ENCODE data around the gene BTBD1. TPM values are rescaled to one million over a fixed set of nuclear protein-coding genes. Genes with fewer than 3 reads are reported as not detected.

Gene BTBD1
- total RNA-seq, 2 donors from 2014 or later, result 116 to 206 TPM

- no peaks in the 10 kb centered on the region for H3K27me3 ChIP-seq
- no peak for DNase-seq (ENCODE audit: low spot score)
- H3K36me3 ChIP-seq, result no peaks in the 10 kb centered on the region
- H3K27ac ChIP-seq, result no peak overlapping the region
- H3K4me3 ChIP-seq, result no peak overlapping the region
- no peak for TF ChIP-seq CTCF (IDR thresholded peaks at IDR 0.05)
- no peaks in the 10 kb centered on the region for H3K9me3 ChIP-seq
- peaks cover 0 to 73% of the 10 kb centered on the region in 2 donors for H3K4me1 ChIP-seq
Observed at GRCh38 chr15:83061680-83062079, 5.4 kb downstream of the BTBD1 start.

- H3K4me3 ChIP-seq, result no peak overlapping the region
- H3K36me3 ChIP-seq, result peaks cover 27% of the 10 kb centered on the region
- H3K27ac ChIP-seq, result peak overlapping the region in 1 of 2 donors; percentile 66
- no peaks in the 10 kb centered on the region for H3K9me3 ChIP-seq
- H3K27me3 ChIP-seq, result no peaks in the 10 kb centered on the region
- no peak for TF ChIP-seq CTCF (IDR thresholded peaks at IDR 0.05)
- peaks cover 0 to 46% of the 10 kb centered on the region in 2 donors for H3K4me1 ChIP-seq
- DNase-seq (ENCODE audit: low spot score), result no peak
Observed at GRCh38 chr15:83057696-83058376, 9.2 kb downstream of the BTBD1 start.

- Histone ChIP-seq H3K27me3 (no peaks in the 10 kb centered on the region), H3K27ac (peak overlapping the region in 1 of 2 donors; percentile 66), H3K36me3 (peaks cover 27% of the 10 kb centered on the region), H3K9me3 (no peaks in the 10 kb centered on the region), H3K4me1 (peaks cover 0 to 38% of the 10 kb centered on the region in 2 donors), H3K4me3 (no peak overlapping the region)
- TF ChIP-seq CTCF (IDR thresholded peaks at IDR 0.05), result no peak
- no peak for DNase-seq (ENCODE audit: low spot score)
Observed at GRCh38 chr15:83057002-83057401, 10.1 kb downstream of the BTBD1 start.

- H3K4me3 ChIP-seq, result no peak overlapping the region
- no peaks in the 10 kb centered on the region for H3K27me3 ChIP-seq
- no peak overlapping the region for H3K27ac ChIP-seq
- no peaks in the 10 kb centered on the region for H3K9me3 ChIP-seq
- peaks cover 32% of the 10 kb centered on the region for H3K36me3 ChIP-seq
- DNase-seq (ENCODE audit: low spot score), result no peak
- peaks cover 0 to 19% of the 10 kb centered on the region in 2 donors for H3K4me1 ChIP-seq
- TF ChIP-seq CTCF (IDR thresholded peaks at IDR 0.05), result no peak
Observed at GRCh38 chr15:83053151-83053550, 13.9 kb downstream of the BTBD1 start.

- DNase-seq (ENCODE audit: low spot score), result no peak
- Histone ChIP-seq H3K4me3 (no peak overlapping the region), H3K27ac (no peak overlapping the region), H3K4me1 (peaks cover 0 to 22% of the 10 kb centered on the region in 2 donors), H3K36me3 (peaks cover 30% of the 10 kb centered on the region), H3K9me3 (no peaks in the 10 kb centered on the region), H3K27me3 (no peaks in the 10 kb centered on the region)
- no peak for TF ChIP-seq CTCF (IDR thresholded peaks at IDR 0.05)
Observed at GRCh38 chr15:83046558-83047127, 20.4 kb downstream of the BTBD1 start.

Measured in right atrium auricular region (tissue), 2 donors.